GM06990 (cell line): ENCODE data around the gene FBXO48.

Experiments
- DNase-seq: peaks from one replicate; pipeline ENCODE4 v3.0.0-alpha.2; 2011; ENCODE audit not compliant: insufficient read length; ENCODE audit errors: extremely low read depth
- H3K27me3 ChIP-seq: replicated peaks from 2 replicates; pipeline ENCODE4 v1.6.0; 2011; ENCODE audit warnings: low read length; ENCODE audit not compliant: control insufficient read depth, insufficient read depth
- H3K36me3 ChIP-seq: 2 replicates; pipeline ENCODE4 v1.5.1; 2011; ENCODE audit warnings: low read length; ENCODE audit not compliant: control insufficient read depth, insufficient read depth
- H3K4me3 ChIP-seq: replicated peaks from 2 replicates; pipeline ENCODE4 v1.5.1; 2011; ENCODE audit warnings: low read depth, mild to moderate bottlenecking, control low read depth, low read length
- CTCF ChIP-seq: IDR thresholded peaks from 2 replicates; pipeline ENCODE4 v1.5.1; 2011; ENCODE audit warnings: low read length, control low read depth, mild to moderate bottlenecking, inconsistent platforms; ENCODE audit not compliant: insufficient read depth, poor library complexity, severe bottlenecking

FBXO48 gene

GRCh38 chr2:68458981-68459380 is 8.1 kb downstream of the FBXO48 start:
- TF ChIP-seq CTCF = no peak
- no peaks in the 10 kb centered on the region for H3K27me3 ChIP-seq
- no peak for DNase-seq
- H3K4me3 ChIP-seq = no peak overlapping the region
- H3K36me3 ChIP-seq = no peaks in the 10 kb centered on the region

- Histone ChIP-seq H3K27me3 (no peaks in the 10 kb centered on the region), H3K4me3 (no peak overlapping the region), H3K36me3 (no peaks in the 10 kb centered on the region)
- no peak for TF ChIP-seq CTCF
- no peak for DNase-seq
Measured at GRCh38 chr2:68456198-68456597, 10.9 kb downstream of the FBXO48 start.

GRCh38 chr2:68454719-68455118 is 12.4 kb downstream of the FBXO48 start:
- Histone ChIP-seq H3K27me3 (no peaks in the 10 kb centered on the region), H3K4me3 (no peak overlapping the region), H3K36me3 (no peaks in the 10 kb centered on the region)
- DNase-seq = no peak
- TF ChIP-seq CTCF = no peak

- H3K4me3 ChIP-seq = no peak overlapping the region
- no peaks in the 10 kb centered on the region for H3K36me3 ChIP-seq
- H3K27me3 ChIP-seq = no peaks in the 10 kb centered on the region
- no peak for DNase-seq
- TF ChIP-seq CTCF = no peak
Measured at GRCh38 chr2:68453761-68454360, 13.2 kb downstream of the FBXO48 start.

DNA sequence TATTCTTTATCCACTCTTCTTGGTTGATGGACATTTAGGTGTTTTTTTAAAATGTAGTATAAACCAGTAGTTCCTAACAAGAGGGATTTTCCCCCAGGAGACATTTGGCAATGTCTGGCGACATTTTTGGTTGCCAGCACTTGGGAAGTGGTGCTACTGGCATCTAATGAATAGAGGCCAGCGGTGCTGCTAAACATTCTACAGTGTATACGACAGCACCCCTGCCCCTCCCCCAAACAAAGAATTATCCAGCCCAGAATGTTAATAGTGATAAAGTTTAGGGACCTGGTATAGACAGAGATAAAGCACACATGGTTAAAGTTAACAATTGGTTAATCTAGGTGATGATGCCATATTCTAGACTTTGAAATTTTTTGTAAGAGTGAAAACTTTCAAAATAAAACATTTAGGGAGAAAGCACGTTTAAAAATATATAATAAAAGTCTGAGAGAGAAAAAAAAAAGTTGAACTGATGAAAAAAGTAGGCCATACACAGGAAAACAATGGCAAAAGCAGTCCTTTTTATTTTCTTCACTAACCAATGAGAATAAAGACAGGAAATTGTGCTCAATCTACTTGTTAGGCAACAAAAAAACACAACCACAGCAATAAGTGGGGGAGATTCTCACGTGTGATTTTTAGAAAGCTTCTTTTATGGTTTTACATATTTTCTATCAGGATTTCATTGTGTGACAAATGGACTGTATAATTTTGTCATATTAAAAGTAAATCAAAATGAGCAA is 14.8 kb downstream of the FBXO48 start:
- Histone ChIP-seq H3K36me3 (no peaks in the 10 kb centered on the region), H3K27me3 (no peaks in the 10 kb centered on the region), H3K4me3 (no peak overlapping the region)
- no peak for TF ChIP-seq CTCF
- DNase-seq = no peak
